ENCODE measurements around the gene MYH11.

MYH11 gene

DNA sequence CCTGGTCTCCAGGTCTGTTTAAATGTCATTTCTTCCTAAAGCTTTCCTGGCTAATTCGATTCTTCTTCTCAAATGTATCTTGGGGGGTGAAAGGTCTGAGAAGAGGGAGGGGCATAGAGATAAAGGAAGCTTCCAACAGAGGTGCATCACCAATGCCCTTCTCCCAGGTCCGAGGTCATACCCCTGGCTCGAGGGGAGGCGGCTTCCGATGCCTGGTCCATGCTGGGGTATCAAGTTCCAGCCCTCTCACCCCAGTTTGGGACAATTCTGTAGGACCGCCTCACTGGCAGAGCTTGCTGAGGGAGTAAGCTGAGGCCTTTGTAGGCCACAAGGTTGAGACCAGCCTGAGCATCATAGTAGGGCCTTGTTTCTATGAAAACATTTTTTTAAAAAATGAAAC, 41.8 kb upstream of the MYH11 start:
- ChIA-PET POLR2A (ENCODE audit: low non-redundant PET) (interaction anchor here (0.7 kb wide), 1 partner anchor 10 kb away, joined by 3 read pairs; the partner anchor contains the start of gene CEP20), CTCF (interaction anchor here (0.6 kb wide), 1 partner anchor 359 kb away, joined by 4 read pairs; no protein-coding TSS in a partner anchor)
- no peak for DNase-seq (ENCODE audit: low spot score)
- H3K27ac ChIP-seq = peak overlapping the region; percentile 96
- TF ChIP-seq, protein P1, sequence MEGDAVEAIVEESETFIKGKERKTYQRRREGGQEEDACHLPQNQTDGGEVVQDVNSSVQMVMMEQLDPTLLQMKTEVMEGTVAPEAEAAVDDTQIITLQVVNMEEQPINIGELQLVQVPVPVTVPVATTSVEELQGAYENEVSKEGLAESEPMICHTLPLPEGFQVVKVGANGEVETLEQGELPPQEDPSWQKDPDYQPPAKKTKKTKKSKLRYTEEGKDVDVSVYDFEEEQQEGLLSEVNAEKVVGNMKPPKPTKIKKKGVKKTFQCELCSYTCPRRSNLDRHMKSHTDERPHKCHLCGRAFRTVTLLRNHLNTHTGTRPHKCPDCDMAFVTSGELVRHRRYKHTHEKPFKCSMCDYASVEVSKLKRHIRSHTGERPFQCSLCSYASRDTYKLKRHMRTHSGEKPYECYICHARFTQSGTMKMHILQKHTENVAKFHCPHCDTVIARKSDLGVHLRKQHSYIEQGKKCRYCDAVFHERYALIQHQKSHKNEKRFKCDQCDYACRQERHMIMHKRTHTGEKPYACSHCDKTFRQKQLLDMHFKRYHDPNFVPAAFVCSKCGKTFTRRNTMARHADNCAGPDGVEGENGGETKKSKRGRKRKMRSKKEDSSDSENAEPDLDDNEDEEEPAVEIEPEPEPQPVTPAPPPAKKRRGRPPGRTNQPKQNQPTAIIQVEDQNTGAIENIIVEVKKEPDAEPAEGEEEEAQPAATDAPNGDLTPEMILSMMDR (conservative IDR thresholded peaks at IDR 0.05; ENCODE audit: low read depth) = no peak

- no peak for DNase-seq (ENCODE audit: low spot score)
- ChIA-PET CTCF (interaction anchor here (0.6 kb wide), 1 partner anchor 43 kb away, joined by 3 read pairs; no protein-coding TSS in a partner anchor), POLR2A (ENCODE audit: low non-redundant PET) (interaction anchor here (0.7 kb wide), 1 partner anchor 25 kb away, joined by 3 read pairs; no protein-coding TSS in a partner anchor)
- TF ChIP-seq, protein P1 (conservative IDR thresholded peaks at IDR 0.05; ENCODE audit: low read depth) = no peak
- peak overlapping the region; percentile 96 for H3K27ac ChIP-seq
Observed at GRCh38 chr16:15897834-15898254, 41.0 kb upstream of the MYH11 start.

GRCh38 chr16:15897121-15897780, 40.4 kb upstream of the MYH11 start:
- peak overlapping the region; percentile 96 for H3K27ac ChIP-seq
- POLR2A ChIA-PET (ENCODE audit: low non-redundant PET) = interaction anchor here (0.7 kb wide), 1 partner anchor 24 kb away, joined by 3 read pairs; no protein-coding TSS in a partner anchor
- CTCF ChIA-PET = interaction anchor here (0.6 kb wide), 1 partner anchor 43 kb away, joined by 3 read pairs; no protein-coding TSS in a partner anchor
- no peak for DNase-seq (ENCODE audit: low spot score)
- TF ChIP-seq, protein P1 (conservative IDR thresholded peaks at IDR 0.05; ENCODE audit: low read depth) = no peak

GRCh38 chr16:15894571-15895374, 37.9 kb upstream of the MYH11 start:
- no peak for DNase-seq (ENCODE audit: low spot score)
- H3K27ac ChIP-seq = peak overlapping the region; percentile 96
- CTCF ChIA-PET = interaction anchor here (0.6 kb wide), 1 partner anchor 19 kb away, joined by 4 read pairs; no protein-coding TSS in a partner anchor
- POLR2A ChIA-PET (ENCODE audit: low non-redundant PET) = no interaction called here
- TF ChIP-seq, protein P1 (conservative IDR thresholded peaks at IDR 0.05; ENCODE audit: low read depth) = no peak

DNA sequence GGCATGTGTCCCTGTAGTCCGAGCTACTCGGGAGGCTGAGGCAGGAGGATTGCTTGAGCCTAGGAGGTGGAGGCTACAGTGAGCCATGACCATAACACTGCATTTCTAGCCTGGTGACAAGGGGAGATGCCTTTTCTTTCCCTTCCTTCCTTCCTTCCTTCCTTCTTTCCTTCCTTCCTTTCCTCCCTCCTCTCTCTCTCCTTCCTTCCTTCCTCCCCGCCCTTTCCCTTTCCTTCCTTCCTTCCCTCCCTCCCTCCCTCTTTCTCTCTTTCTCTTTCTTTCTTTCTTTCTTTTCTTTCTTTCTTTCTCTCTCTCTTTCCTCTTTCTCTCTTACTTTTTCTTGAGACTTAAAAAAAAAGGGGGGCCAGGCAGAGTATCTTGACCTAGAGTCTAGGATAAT, 34.7 kb upstream of the MYH11 start:
- TF ChIP-seq, protein P1 (conservative IDR thresholded peaks at IDR 0.05; ENCODE audit: low read depth) = no peak
- POLR2A ChIA-PET (ENCODE audit: low non-redundant PET) = no interaction called here
- DNase-seq (ENCODE audit: low spot score) = no peak
- CTCF ChIA-PET = no interaction called here
- H3K27ac ChIP-seq = peak overlapping the region; percentile 20; the same call in 1 of the 2 replicates

Data from RWPE1 (cell line).